Adrenal gland (tissue), 5 donors: ENCODE results near the gene ZBTB7B.

Experiments
- CTCF ChIP-seq, 6 experiments: fragments of 450-650 bp in 4 of 6; fragments of 200-600 bp in 2 of 6; sonication (generic) in 1 of 6; IDR thresholded peaks; 1 replicate in 5 of 6; 2 replicates in 1 of 6; pipeline versions ENCODE4 v1.5.1 to v1.8.0; 2016 to 2021; ENCODE audit warnings: antibody characterized with exemption in 6 of 6, mild to moderate bottlenecking in 2 of 6, moderate library complexity in 1 of 6
- POLR2A ChIP-seq, 2 donors: fragments of 450-650 bp; IDR thresholded peaks; one replicate each; pipeline ENCODE4 v1.6.1; 2017; ENCODE audit warnings: antibody characterized with exemption in 2 of 2, mild to moderate bottlenecking in 2 of 2, moderate library complexity in 1 of 2
- donor health status: DM: no; HTN: no; CAD: no.

- no peak for TF ChIP-seq CTCF (IDR thresholded peaks at IDR 0.05)
- TF ChIP-seq POLR2A (IDR thresholded peaks at IDR 0.05): no peak
Measured at GRCh38 chr1:154972213-154972516, 30.4 kb upstream of the ZBTB7B start.
